H9 (cell line): ENCODE measurements around the gene ITGB8. TPM values are rescaled to one million over a fixed set of nuclear protein-coding genes. Genes with fewer than 3 reads are reported as not detected.
A peak's percentile ranks its signal among the peaks of the same experiment; 100 is the strongest.

Experiments
- DNase-seq: peaks from one replicate; pipeline ENCODE4 v3.0.0-alpha.2; 2017
- H2AFZ ChIP-seq: one replicate; pipeline ENCODE4 v1.6.1; 2013; ENCODE audit warnings: mild to moderate bottlenecking, low read length, control low read depth, moderate library complexity
- H2AK5ac ChIP-seq: 2 replicates; pipeline ENCODE4 v1.6.1; 2013; ENCODE audit warnings: low read length, control low read depth, mixed read lengths; ENCODE audit not compliant: insufficient read length
- H2BK120ac ChIP-seq: one replicate; pipeline ENCODE4 v1.6.1; 2013; ENCODE audit warnings: low read depth, mild to moderate bottlenecking, low read length, control low read depth, inconsistent platforms; ENCODE audit not compliant: poor library complexity, severe bottlenecking
- H2BK12ac ChIP-seq: 2 replicates; pipeline ENCODE4 v1.6.1; 2013; ENCODE audit warnings: low read length, control low read depth, mixed read lengths, low read depth; ENCODE audit not compliant: insufficient read length
- H2BK15ac ChIP-seq: 2 replicates; pipeline ENCODE4 v1.6.1; 2013; ENCODE audit warnings: low read depth, low read length, control low read depth
- H2BK20ac ChIP-seq: one replicate; pipeline ENCODE4 v1.6.1; 2013; ENCODE audit warnings: low read depth, mild to moderate bottlenecking, low read length, control low read depth, inconsistent platforms; ENCODE audit not compliant: poor library complexity, severe bottlenecking
- H2BK5ac ChIP-seq: 2 replicates; pipeline ENCODE4 v1.6.1; 2013; ENCODE audit warnings: low read length, control low read depth, mixed read lengths; ENCODE audit not compliant: insufficient read length
- H3K14ac ChIP-seq: 2 replicates; pipeline ENCODE4 v1.6.1; 2013; ENCODE audit warnings: low read length, control low read depth; ENCODE audit not compliant: insufficient read depth
- H3K18ac ChIP-seq: 2 replicates; pipeline ENCODE4 v1.6.1; 2013; ENCODE audit warnings: low read depth, mild to moderate bottlenecking, mixed read lengths, low read length, control low read depth; ENCODE audit not compliant: insufficient read length
- H3K23ac ChIP-seq: 2 replicates; pipeline ENCODE4 v1.6.1; 2013; ENCODE audit warnings: low read length, control low read depth, mixed read lengths, low read depth; ENCODE audit not compliant: insufficient read length
- H3K23me2 ChIP-seq: 2 replicates; pipeline ENCODE4 v1.6.1; 2013; ENCODE audit warnings: low read depth, mild to moderate bottlenecking, mixed read lengths, low read length, control low read depth; ENCODE audit not compliant: insufficient read length, poor library complexity, severe bottlenecking
- H3K27ac ChIP-seq: 2 replicates; pipeline ENCODE4 v1.5.1; 2013; ENCODE audit warnings: low read length, control low read depth, mixed read lengths, low read depth; ENCODE audit not compliant: insufficient read length
- H3K27me3 ChIP-seq: 2 replicates; pipeline ENCODE4 v1.6.1; 2013; ENCODE audit warnings: low read length, control low read depth, inconsistent platforms; ENCODE audit not compliant: insufficient read depth
- H3K4ac ChIP-seq: 2 replicates; pipeline ENCODE4 v1.6.1; 2013; ENCODE audit warnings: low read depth, mild to moderate bottlenecking, control low read depth, inconsistent platforms, low read length, moderate library complexity
- H3K4me1 ChIP-seq: 2 replicates; pipeline ENCODE4 v1.6.1; 2013; ENCODE audit warnings: low read length, control low read depth, inconsistent platforms; ENCODE audit not compliant: insufficient read depth
- H3K4me2 ChIP-seq: 2 replicates; pipeline ENCODE4 v1.6.1; 2013; ENCODE audit warnings: low read length, control low read depth, mixed read lengths; ENCODE audit not compliant: insufficient read length, insufficient read depth
- H3K56ac ChIP-seq: 2 replicates; pipeline ENCODE4 v1.6.1; 2013; ENCODE audit warnings: low read depth, mild to moderate bottlenecking, mixed read lengths, low read length, control low read depth; ENCODE audit not compliant: insufficient read length
- H3K79me1 ChIP-seq: 2 replicates; pipeline ENCODE4 v1.6.1; 2013; ENCODE audit warnings: low read depth, mild to moderate bottlenecking, moderate library complexity, low read length, control low read depth, inconsistent platforms; ENCODE audit not compliant: insufficient read depth, poor library complexity, severe bottlenecking
- H3K79me2 ChIP-seq: 2 replicates; pipeline ENCODE4 v1.6.1; 2013; ENCODE audit warnings: low read length, control low read depth, inconsistent platforms; ENCODE audit not compliant: insufficient read depth
- H3K9ac ChIP-seq: 2 replicates; pipeline ENCODE4 v1.6.1; 2013; ENCODE audit warnings: low read length, control low read depth, mixed read lengths; ENCODE audit not compliant: insufficient read length; ENCODE audit errors: extremely low read depth
- H3K9me3 ChIP-seq: one replicate; pipeline ENCODE4 v1.6.1; 2013; ENCODE audit warnings: low read depth, low read length, inconsistent platforms; ENCODE audit not compliant: control insufficient read depth
- H3T11ph ChIP-seq: one replicate; pipeline ENCODE4 v1.6.1; 2013; ENCODE audit warnings: mild to moderate bottlenecking, low read length, control low read depth, inconsistent platforms
- H4K20me1 ChIP-seq: one replicate; pipeline ENCODE4 v1.6.1; 2013; ENCODE audit not compliant: control insufficient read depth, insufficient read length, insufficient read depth
- H4K5ac ChIP-seq: 2 replicates; pipeline ENCODE4 v1.6.1; 2013; ENCODE audit warnings: low read depth, mild to moderate bottlenecking, mixed read lengths, low read length, control low read depth; ENCODE audit not compliant: insufficient read length
- H4K8ac ChIP-seq: replicated peaks from 2 replicates; pipeline ENCODE4 v1.6.1; 2013; ENCODE audit warnings: low read length, control low read depth, mixed read lengths, low read depth; ENCODE audit not compliant: insufficient read length
- H4K91ac ChIP-seq: 2 replicates; pipeline ENCODE4 v1.6.1; 2013; ENCODE audit warnings: low read depth, mild to moderate bottlenecking, moderate library complexity, mixed read lengths, low read length, control low read depth; ENCODE audit not compliant: insufficient read length
- H3K27ac Mint-ChIP-seq, 3 experiments: 2 replicates in 2 of 3; 3 replicates in 1 of 3; pipeline ENCODE4 v1.8.0; 2020 to 2021; ENCODE audit warnings: mixed read lengths in 3 of 3, mild to moderate bottlenecking in 1 of 3, moderate library complexity in 1 of 3
- H3K27me3 Mint-ChIP-seq: 2 replicates; pipeline ENCODE4 v1.8.0; 2021; ENCODE audit warnings: low read depth, mild to moderate bottlenecking, moderate library complexity, mixed read lengths
- H3K36me3 Mint-ChIP-seq, 3 experiments: 2 replicates in 2 of 3; 3 replicates in 1 of 3; pipeline ENCODE4 v1.8.0; 2020 to 2021; ENCODE audit warnings: low read depth in 3 of 3, mixed read lengths in 3 of 3; ENCODE audit not compliant: insufficient read depth in 1 of 3
- H3K4me1 Mint-ChIP-seq, 2 experiments: 2 replicates each; pipeline ENCODE4 v1.8.0; 2020; ENCODE audit warnings: mixed read lengths in 2 of 2
- H3K4me3 Mint-ChIP-seq, 2 experiments: 2 replicates in 1 of 2; 3 replicates in 1 of 2; pipeline ENCODE4 v1.8.0; 2020 to 2021; ENCODE audit warnings: mild to moderate bottlenecking in 2 of 2, mixed read lengths in 2 of 2, moderate library complexity in 1 of 2
- H3K9me3 Mint-ChIP-seq, 2 experiments: 2 replicates in 1 of 2; 3 replicates in 1 of 2; pipeline ENCODE4 v1.8.0; 2020; ENCODE audit warnings: mild to moderate bottlenecking in 2 of 2, mixed read lengths in 2 of 2, moderate library complexity in 1 of 2
- CTCF ChIP-seq: fragments of 200-600 bp; sonication (generic); conservative IDR thresholded peaks from 3 replicates; pipeline ENCODE4 v1.8.0; 2021; ENCODE audit warnings: antibody characterized with exemption, mild to moderate bottlenecking
- WGBS: extraction: QIAGEN DNeasy Blood & Tissue Kit; methylation state at CpG from one replicate; pipeline ENCODE4 v1.1.7; 2013; ENCODE audit warnings: missing lambda C conversion rate, low lambda C conversion rate, mixed read lengths; ENCODE audit not compliant: insufficient read length; ENCODE audit errors: extremely low coverage; 5-methylcytosine and 5-hydroxymethylcytosine counted together
- long read RNA-seq: library from polyadenylated mRNA; unstranded; transcript quantifications from one replicate; pipeline ENCODE4 v2.0.0, GENCODE V29; 2020
- total RNA-seq: library from RNA; stranded (reverse); gene quantifications from 2 replicates; pipeline ENCODE4 v1.2.1, GENCODE V29; 2021

ITGB8 gene
- total RNA-seq, result 7.1 and 7.6 TPM in 2 replicates
- long read RNA-seq, partial matches to known transcripts, result 0 of 2 reads
- long read RNA-seq, other reads (novel, unspliced or antisense), result 2 of 2 reads

GRCh38 chr7:20330239-20330927 lies at the start of gene ITGB8:
Gene ITGB8, plus strand, starts transcription at chr7:20330900. Its CDS starts 907 bp downstream, at chr7:20331807.
- Histone ChIP-seq H3K4me1 (no peaks in the 10 kb centered on the region), H3K9me3 (no peaks in the 10 kb centered on the region), H3K23ac (no peak within 1 kb of the TSS), H2AFZ (peak within 1 kb of the TSS; percentile 22), H4K91ac (no peak within 1 kb of the TSS), H3K27me3 (no peaks in the 10 kb centered on the region; the same call in 1 of the 2 replicates), H2BK20ac (no peak within 1 kb of the TSS), H3T11ph (no peak within 1 kb of the TSS), H2BK12ac (no peak within 1 kb of the TSS), H3K56ac (no peak within 1 kb of the TSS), H4K8ac (no peak within 1 kb of the TSS), H3K14ac (peak within 1 kb of the TSS; percentile 61; the same call in 1 of the 2 replicates), H3K23me2 (peaks cover 19% of the 10 kb centered on the region), H3K4ac (no peak within 1 kb of the TSS), H3K27ac (no peak within 1 kb of the TSS), H2BK15ac (no peak within 1 kb of the TSS), H4K5ac (no peak within 1 kb of the TSS), H3K18ac (peak within 1 kb of the TSS; percentile 85), H2BK120ac (no peak within 1 kb of the TSS), H3K4me2 (peak within 1 kb of the TSS; percentile 70), H2AK5ac (no peak within 1 kb of the TSS), H3K79me2 (no peaks in the 10 kb centered on the region), H3K9ac (peak within 1 kb of the TSS; percentile 67), H4K20me1 (no peaks in the 10 kb centered on the region), H2BK5ac (no peak within 1 kb of the TSS), H3K79me1 (no peaks in the 10 kb centered on the region)
- peaks cover 15% of the 10 kb centered on the region for H3K27me3 Mint-ChIP-seq
- H3K27ac Mint-ChIP-seq, result peak within 1 kb of the TSS; percentile 97 to 100 (median 97)
- no peaks in the 10 kb centered on the region; a peak in 3 of 5 replicates for H3K9me3 Mint-ChIP-seq
- no peaks in the 10 kb centered on the region; a peak in 1 of 7 replicates for H3K36me3 Mint-ChIP-seq
- DNase-seq, result peak; percentile 79
- H3K4me1 Mint-ChIP-seq, result peaks cover 18 to 24% of the 10 kb centered on the region in 2 experiments
- WGBS, result no CpG with 5 or more reads among the region's 50 CpGs
- peak within 1 kb of the TSS; percentile 88 to 98 for H3K4me3 Mint-ChIP-seq
- no peak for TF ChIP-seq CTCF
